ENCODE results near the gene GHR.

DNA sequence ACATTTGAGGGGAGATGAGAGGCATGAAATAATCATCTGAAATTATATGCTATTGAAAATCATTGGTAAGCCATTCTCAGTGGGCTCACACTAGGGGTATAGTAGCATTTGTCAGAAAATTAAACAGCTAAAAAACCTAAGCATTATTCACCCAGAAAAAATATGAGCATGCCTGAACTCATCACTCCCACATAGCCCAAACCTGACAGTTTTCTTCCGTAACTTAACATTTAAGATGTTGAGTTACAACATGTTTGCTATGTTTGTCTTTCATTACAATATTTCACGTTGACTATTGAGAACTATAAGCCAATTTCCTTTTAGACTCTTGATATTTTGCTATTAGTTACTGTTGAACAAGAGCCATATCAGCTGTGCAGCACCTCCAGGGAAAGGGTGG lies 23.5 kb upstream of the GHR start:
- TF ChIP-seq, protein P1, sequence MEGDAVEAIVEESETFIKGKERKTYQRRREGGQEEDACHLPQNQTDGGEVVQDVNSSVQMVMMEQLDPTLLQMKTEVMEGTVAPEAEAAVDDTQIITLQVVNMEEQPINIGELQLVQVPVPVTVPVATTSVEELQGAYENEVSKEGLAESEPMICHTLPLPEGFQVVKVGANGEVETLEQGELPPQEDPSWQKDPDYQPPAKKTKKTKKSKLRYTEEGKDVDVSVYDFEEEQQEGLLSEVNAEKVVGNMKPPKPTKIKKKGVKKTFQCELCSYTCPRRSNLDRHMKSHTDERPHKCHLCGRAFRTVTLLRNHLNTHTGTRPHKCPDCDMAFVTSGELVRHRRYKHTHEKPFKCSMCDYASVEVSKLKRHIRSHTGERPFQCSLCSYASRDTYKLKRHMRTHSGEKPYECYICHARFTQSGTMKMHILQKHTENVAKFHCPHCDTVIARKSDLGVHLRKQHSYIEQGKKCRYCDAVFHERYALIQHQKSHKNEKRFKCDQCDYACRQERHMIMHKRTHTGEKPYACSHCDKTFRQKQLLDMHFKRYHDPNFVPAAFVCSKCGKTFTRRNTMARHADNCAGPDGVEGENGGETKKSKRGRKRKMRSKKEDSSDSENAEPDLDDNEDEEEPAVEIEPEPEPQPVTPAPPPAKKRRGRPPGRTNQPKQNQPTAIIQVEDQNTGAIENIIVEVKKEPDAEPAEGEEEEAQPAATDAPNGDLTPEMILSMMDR (IDR thresholded peaks at IDR 0.05; ENCODE audit: insufficient read depth, low read depth, low read length) = no peak
- no peak for TF ChIP-seq EZH2 (IDR thresholded peaks at IDR 0.05; ENCODE audit: insufficient read depth, low read length)
